ENCODE results near the gene AGAP1.

DNA sequence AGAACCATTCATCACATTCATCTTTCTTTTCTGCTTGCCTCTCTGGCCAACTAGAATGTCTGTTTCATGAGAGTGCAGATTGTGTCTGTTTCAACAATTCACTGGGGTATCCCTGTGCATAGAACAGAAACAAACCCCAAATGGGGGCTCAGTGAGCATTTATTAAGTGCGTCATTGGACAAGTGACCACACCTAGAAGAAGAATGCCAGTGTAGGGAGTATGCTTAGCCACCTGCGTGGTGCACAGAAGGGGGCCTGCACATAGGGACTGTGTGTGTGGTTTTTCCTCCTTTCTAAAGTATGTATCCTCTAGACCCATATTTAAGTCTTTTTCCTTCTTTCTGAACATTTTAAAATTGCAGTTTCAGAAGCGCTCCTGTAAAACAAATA lies 255.9 kb downstream of the AGAP1 start:
- TF ChIP-seq CTCF (IDR thresholded peaks at IDR 0.05 in 8 of 11, conservative IDR thresholded peaks at IDR 0.05 in 3 of 11): no peak
- no peak for TF ChIP-seq POLR2A (IDR thresholded peaks at IDR 0.05)
- TF ChIP-seq POLR2AphosphoS5 (IDR thresholded peaks at IDR 0.05): no peak

All from spleen (tissue), 7 donors.